Activated effector memory CD4-positive, alpha-beta T cell treated with Interleukin-2 at 50 U/mL for 16 hours (primary cell): Measurements from ENCODE around the gene HOXB2.

Experiments used
- DNase-seq: peaks from one replicate; pipeline ENCODE4 v3.0.0-alpha.2; 2020

The HOXB2 gene

GRCh38 chr17:48545022-48545375 is at the start of gene HOXB2:
Gene HOXB2, minus strand, starts transcription at chr17:48545109. Its CDS starts 198 bp downstream, at chr17:48544911.
- no peak for DNase-seq

- DNase-seq: peak; percentile 76
Measured at GRCh38 chr17:48593840-48594537, 49.1 kb upstream of the HOXB2 start.

DNA sequence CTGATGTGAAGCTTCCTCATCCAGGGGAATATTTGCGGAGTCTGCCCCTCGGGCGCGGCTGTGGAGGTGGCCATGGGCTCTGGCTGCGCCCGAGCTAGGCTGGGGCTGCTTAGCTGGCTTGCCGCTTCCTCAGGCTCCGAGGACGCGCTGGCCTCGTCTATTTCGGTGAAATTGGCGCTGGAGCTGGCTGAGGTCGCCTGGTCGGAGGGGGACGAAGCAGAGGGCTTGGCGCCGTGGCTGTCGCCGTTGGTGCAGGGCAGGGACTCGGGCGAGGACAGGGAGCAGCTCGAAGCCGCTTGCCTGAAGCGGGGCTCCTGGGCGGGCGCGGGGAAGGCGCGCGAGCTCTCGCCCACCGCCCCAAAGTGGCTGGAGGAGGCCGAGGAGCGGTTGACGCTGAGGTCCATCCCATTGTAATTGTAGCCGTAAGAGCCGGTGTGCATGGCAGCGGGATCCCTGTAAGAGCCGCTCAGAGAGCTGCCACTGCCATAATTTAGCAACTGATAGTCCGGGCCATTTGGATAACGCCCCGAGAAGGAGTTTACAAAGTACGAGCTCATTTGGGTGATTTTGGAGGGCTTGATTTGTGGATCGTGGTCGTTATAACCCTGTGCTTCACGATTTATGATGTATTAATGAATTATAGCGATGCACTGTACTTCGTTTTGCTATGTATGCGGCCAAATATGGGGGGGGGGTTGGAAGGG is 48.4 kb upstream of the HOXB2 start, which contains the start of gene HOXB5:
Gene HOXB5, minus strand, starts transcription at position 654 of the 704 bp plus-strand sequence. Its CDS starts 97 bp downstream, at position 557.
- DNase-seq: no peak

DNA sequence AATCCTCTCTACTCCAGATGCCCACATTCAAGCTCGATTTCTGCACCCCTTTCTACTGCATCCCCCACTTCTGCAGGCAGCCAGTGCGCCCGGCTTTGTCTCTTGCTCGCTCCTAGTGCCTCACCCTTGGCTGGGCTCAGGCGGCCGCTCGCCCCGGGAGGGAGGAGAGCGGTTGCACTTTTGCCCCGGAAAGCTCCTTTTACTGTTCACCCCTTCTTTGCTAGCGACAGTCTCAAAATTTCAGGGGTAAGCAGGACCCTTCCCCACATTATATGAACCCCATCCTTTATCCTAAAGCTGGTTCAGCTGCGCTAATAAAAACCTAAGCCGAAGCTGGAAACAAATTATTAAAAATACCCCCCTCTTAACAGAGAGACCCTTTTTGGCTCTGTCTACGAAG is 47.7 kb upstream of the HOXB2 start:
- DNase-seq: no peak

- DNase-seq: no peak
Measured at GRCh38 chr17:48592057-48592514, 47.2 kb upstream of the HOXB2 start.

DNA sequence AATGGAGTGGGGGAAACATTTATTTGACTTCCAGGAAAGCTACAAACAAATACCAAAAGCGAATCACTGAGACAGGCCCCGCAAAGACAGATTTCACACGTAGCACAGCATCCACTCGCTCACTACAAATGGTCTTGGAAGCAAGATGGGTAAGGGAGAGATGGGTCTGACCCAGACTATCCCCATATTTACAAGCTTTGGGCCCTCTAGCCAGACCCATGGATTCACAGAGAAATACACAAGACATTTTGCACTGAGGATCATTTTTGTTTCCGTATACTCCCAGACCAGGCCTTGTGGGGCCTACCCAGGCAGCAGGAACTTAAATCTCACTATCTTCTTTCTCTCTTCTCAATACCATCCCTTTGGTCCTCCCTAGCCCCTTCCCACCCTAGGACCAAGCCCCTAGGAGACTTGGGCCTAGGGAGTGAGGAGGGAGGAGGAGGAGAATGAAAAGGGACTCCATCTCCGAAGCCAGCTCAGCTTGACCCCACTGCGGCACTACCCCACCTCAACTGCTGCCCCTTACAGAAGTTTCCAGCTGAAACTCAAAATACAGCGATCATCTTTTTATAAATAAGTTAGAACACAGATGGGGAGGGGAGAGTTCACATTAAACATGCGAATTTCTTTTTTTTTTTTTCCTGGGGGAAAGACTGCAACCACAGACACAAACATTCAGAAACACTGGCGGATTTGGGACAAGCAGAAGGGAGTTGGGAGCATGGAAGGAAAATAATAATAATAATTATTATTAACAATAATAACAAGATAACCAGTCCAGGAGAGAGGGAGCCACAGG is 46.5 kb upstream of the HOXB2 start:
- DNase-seq: no peak

GRCh38 chr17:48590607-48591161 is 45.8 kb upstream of the HOXB2 start:
- no peak for DNase-seq

DNA sequence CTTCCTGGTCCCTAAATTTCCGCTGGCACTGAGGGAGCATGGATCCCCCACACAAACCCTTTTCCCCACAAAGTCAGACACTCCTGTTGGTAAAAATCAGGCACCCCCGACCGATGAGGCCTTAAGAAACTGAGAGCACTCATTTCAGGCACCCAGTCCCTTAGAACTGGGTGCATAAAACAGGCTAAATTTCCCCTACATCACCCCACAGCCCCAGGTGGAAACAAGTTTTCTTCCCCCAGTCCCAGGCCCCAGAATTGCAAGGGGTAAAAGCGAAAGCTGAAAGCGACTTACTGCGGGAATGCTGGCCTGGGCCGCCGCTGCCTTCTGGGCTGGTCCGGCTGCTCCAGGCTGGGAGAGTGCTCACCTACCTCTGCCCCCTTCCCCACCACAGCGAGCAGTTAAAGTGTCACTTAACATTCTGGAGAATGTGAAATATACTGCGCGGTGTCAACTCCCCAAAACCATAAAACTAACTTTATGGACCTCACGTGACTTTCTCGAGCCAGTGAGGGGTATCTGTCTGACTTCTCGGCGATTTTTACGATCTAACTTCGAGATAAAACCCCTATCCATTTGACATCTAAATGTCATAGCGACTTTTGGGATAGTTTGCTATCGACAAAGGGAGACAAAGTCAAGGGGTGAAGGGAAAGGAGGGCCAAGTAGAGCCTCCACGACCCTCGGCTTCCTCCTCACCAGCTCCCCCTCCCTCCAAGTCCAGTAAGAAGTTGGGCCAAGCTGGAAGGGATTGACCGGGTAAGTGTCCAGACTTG is 45.1 kb upstream of the HOXB2 start, which contains the start of gene HOXB3:
Gene HOXB3, minus strand, starts transcription at position 411 of the 776 bp plus-strand sequence. CDS start 37,767 bp downstream, outside the sequence.
- DNase-seq: no peak

DNA sequence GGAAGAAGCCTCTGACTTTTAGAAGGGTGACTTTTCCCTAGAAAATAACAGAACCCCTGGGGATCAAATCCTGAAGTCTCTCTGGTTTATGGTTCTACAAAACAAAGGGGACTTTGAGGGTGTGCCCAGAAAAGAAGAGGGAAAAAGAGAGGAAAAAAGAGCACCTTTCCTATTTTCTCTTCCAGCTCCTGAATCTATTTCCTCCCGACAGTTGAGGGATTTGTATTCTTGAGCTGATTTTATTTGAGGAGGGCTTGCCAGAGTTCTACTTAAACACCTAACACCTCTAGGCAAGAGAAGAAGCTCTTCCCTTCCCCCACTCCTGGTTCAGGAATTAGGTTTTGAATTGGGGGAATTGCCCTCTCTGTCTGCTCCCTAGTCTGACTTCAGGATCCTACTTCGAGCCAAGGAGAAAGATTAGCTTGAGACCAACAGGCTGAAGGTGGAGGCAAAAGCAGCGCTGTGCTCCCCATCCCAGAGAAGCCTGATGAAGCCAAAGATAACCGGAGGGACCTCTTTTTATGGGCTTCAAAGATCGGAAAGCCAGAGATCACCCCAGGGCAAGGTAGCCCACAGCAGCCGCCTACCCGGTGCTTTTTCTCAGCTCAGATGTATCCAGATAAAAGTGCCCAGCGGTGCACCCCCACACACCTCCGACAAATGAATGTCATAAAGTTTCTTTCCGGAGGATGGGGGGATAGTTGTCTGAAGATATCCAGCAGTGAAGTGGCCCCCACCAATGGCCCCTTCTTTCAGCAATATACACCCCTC is 44.3 kb upstream of the HOXB2 start:
- DNase-seq: no peak

DNA sequence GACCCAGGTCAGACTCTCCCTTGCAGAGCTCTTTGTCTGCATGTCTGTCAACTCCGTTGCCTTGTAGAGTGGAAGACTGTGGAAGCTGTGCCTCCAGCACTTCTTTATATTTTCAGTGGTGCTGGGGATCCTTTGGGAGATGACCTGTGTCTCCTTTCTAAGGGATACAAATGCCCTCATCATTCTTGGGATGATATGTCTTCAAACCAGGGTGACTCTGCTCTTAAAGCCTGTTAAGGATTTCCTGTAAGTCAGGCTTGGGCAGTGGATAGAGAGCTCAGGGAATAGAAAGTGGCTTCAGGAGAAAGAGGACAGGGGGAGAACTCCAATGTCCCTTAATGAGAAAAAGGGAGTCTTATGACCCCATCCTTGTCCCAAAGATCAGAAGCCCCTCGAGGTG is 43.6 kb upstream of the HOXB2 start:
- DNase-seq: no peak

- DNase-seq: no peak
Measured at GRCh38 chr17:48588074-48588415, 43.1 kb upstream of the HOXB2 start.

DNA sequence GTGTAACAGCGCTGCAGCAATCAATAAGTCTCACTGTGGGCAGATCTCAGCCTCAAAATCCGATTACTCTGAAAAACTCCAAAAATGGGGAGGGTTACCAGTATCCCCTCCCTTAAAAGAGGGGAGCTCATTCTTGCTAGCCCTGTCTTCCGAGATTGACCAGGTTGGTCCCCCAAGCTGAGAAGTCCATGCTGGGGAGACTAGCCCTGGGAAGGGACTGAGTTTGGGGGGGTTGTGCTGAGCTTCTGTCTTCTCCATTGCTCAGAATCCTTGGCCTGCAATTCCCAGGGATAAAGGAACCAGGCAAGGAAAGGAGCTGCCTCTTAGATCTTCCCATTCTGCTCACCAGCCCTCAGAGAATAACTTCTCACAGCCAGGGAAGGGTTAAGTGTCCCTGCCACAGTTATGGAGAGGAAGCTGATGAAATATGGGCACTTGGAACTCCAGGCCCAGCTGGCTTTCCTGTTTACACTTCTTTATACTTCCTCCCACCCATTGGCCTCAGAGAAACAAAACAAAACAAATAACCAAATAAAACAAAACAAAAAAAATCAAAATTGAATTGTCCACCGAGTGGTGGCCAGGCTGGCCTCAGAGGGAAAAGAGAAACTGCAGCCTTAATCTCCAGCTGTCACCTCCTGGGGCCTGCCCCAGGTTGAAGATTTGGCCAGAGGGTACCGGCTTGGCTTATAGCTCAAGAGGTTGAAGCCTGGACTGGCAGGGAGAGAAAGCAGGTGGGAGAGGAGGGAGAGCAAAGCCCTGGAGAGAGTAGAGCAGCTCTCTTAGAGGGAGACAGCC is 42.6 kb upstream of the HOXB2 start:
- no peak for DNase-seq

- DNase-seq: no peak
Measured at GRCh38 chr17:48586355-48587258, 41.7 kb upstream of the HOXB2 start.

DNA sequence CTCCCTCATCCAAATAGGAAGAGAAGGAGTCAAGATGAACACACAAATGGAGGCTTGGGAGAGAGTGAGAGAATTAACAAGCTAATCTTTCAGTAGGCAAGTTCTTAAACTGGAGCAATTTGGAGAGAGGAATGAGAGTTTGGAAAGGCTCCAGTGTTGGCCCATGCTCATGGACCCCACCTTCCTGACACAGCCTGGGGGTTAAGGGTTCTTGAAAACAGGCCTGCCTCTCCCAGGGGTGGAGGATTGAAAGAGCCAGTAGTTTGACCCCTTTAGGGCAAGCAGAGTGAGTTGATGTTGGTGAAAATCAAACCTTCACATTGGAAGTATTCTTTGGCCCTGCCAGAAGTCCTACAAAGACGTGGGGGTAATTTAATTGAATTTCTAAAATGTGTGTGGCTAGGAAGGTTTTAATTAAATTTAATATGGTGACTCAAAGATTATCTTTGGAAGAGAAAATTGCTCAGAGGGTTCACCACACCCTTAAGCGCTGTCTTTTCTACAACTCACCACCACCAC is 39.4 kb upstream of the HOXB2 start:
- no peak for DNase-seq

DNA sequence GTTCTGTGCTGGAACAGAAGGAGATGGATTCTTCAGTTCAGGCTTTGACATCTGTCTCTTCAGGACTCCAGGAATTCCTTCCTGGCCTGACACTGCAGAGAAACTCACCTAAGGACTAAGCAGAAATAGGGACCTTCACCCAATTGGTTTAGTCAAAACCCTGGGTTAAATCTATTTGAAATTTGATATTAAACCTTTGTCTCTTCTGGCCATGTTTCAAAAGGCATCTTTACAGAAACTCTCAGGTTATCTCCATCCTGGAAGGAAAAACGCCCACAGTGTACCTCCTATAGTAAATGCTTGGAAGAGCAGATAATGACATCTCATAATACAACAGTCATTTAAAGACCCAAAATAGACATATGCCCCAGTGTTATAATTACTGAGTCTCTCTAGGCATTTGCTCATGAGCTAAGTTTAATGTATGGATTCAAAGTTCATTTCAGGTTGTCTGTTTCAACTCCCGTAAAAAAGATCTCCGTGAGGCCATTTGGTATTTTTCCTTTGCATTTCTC is 38.9 kb upstream of the HOXB2 start:
- no peak for DNase-seq

- DNase-seq: no peak
Measured at GRCh38 chr17:48582750-48583069, 37.8 kb upstream of the HOXB2 start.

- no peak for DNase-seq
Measured at GRCh38 chr17:48579760-48580554, 35.0 kb upstream of the HOXB2 start.

GRCh38 chr17:48579471-48579759 is 34.5 kb upstream of the HOXB2 start:
- no peak for DNase-seq
